ENCODE data around the gene ACYP2.

Gene ACYP2

GRCh38 chr2:54161660-54162424 is 46.4 kb downstream of the ACYP2 start:
- H3K4me3 ChIP-seq (ENCODE audit: low read depth, low read length): no peak overlapping the region
- DNase-seq (ENCODE audit: low read depth): no peak
- TF ChIP-seq, protein P1, sequence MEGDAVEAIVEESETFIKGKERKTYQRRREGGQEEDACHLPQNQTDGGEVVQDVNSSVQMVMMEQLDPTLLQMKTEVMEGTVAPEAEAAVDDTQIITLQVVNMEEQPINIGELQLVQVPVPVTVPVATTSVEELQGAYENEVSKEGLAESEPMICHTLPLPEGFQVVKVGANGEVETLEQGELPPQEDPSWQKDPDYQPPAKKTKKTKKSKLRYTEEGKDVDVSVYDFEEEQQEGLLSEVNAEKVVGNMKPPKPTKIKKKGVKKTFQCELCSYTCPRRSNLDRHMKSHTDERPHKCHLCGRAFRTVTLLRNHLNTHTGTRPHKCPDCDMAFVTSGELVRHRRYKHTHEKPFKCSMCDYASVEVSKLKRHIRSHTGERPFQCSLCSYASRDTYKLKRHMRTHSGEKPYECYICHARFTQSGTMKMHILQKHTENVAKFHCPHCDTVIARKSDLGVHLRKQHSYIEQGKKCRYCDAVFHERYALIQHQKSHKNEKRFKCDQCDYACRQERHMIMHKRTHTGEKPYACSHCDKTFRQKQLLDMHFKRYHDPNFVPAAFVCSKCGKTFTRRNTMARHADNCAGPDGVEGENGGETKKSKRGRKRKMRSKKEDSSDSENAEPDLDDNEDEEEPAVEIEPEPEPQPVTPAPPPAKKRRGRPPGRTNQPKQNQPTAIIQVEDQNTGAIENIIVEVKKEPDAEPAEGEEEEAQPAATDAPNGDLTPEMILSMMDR (IDR thresholded peaks at IDR 0.05; ENCODE audit: insufficient read depth, low read depth, low read length, missing control alignments): no peak

DNA sequence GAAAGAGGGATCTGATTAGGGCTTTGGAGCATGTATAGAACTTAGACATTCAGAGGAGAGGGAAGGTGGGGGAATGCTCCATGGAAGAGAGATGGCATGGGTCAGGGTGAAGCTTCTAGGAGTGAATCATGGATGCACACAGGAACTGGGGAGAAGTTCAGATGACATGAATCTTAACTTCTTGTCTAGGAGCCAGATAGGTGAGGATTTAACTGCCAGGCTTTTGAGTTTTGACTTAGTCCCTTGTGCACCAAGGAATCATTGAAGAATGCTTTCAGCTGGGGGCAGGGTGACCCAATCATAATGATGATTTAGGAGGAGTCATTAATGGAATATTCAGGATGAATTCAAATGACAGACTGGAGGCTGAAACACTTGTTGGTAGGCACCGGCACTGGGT is 48.7 kb downstream of the ACYP2 start:
- no peak for DNase-seq (ENCODE audit: low read depth)
- no peak overlapping the region for H3K4me3 ChIP-seq (ENCODE audit: low read depth, low read length)
- TF ChIP-seq, protein P1 (IDR thresholded peaks at IDR 0.05; ENCODE audit: insufficient read depth, low read depth, low read length, missing control alignments): no peak

DNA sequence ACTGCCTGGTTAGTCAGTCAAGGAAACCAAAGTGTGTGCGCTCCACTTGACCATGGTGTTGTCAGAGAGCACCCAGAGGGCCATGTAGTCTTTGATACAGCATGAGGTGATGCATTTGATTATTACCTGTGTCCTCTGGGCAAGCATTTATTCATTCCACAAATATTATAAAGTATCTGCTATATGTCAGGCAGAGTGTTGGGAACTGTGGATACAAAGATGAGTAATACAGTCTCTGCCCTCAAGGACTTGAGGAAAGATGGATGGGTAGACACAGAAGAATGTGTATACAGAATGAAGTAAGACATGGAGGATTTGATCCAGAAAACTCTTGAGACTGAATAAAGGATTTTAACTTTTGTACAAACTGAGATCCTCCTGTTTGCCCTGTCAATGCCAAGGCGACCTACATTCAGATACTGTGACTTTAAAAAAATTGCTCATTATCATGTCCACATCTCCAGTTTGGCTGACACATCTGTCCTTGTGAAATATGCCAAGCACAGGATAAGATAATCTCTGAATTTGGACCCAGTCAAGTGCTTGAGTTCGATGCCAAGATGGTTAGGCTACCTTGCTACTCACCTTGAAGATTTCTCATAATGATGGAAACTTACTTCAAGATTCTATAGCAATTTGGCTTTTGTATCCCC is 50.8 kb downstream of the ACYP2 start:
- TF ChIP-seq, protein P1 (IDR thresholded peaks at IDR 0.05; ENCODE audit: insufficient read depth, low read depth, low read length, missing control alignments): no peak
- DNase-seq (ENCODE audit: low read depth): no peak
- no peak overlapping the region for H3K4me3 ChIP-seq (ENCODE audit: low read depth, low read length)

- TF ChIP-seq, protein P1 (IDR thresholded peaks at IDR 0.05; ENCODE audit: insufficient read depth, low read depth, low read length, missing control alignments): peak; percentile 19
- DNase-seq (ENCODE audit: low read depth): peak; percentile 27
- no peak overlapping the region for H3K4me3 ChIP-seq (ENCODE audit: low read depth, low read length)
Observed at GRCh38 chr2:54176577-54176976, 61.2 kb downstream of the ACYP2 start.

DNA sequence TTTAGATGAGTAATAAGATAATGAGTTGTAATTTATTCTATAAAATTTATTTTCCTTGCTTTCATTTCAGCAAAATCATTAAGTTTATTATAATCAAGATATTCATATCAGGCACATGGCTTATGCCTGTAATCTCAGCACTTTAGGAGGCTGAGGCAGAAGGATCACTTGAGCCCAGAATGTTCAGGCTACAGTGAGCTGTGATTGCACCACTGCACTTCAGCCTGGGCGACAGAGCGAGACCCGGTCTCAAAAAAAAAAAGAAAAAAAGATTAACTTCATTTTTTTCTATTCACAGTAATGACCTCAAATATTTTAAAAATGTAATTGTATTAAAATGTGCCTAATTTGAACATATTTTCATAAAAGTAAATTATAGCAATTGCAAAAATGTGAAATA is 67.9 kb downstream of the ACYP2 start:
- no peak for DNase-seq (ENCODE audit: low read depth)
- TF ChIP-seq, protein P1 (IDR thresholded peaks at IDR 0.05; ENCODE audit: insufficient read depth, low read depth, low read length, missing control alignments): no peak
- H3K4me3 ChIP-seq (ENCODE audit: low read depth, low read length): no peak overlapping the region

DNA sequence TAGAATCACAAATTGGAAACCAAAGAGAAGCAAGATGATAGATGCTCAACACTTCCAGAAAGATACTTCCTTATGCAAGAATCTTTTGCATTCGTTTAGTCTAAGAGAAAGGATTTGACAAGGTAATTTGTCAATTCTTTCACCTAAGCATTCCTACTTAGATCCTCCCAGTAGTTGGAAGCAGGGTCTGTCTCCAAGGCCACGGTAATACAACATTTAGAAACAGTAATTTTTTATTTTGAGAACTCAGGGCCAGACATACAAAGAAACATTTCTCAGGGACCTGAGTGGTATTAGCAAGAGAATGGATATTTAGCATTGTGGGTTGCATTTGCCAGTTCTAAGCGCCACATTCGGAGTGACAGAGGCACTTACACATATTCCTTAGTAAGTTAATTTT is 68.6 kb downstream of the ACYP2 start:
- TF ChIP-seq, protein P1 (IDR thresholded peaks at IDR 0.05; ENCODE audit: insufficient read depth, low read depth, low read length, missing control alignments): no peak
- no peak for DNase-seq (ENCODE audit: low read depth)
- no peak overlapping the region for H3K4me3 ChIP-seq (ENCODE audit: low read depth, low read length)
